ENCODE measurements around the gene EIF2B4.

GRCh38 chr2:27356056-27356381, 14.1 kb downstream of the EIF2B4 start:
- no peak for TF ChIP-seq L3MBTL2 (conservative IDR thresholded peaks at IDR 0.05)
- TF ChIP-seq SP1 (IDR thresholded peaks at IDR 0.05): no peak
- TF ChIP-seq FOXK2 (IDR thresholded peaks at IDR 0.05): no peak
- no peak for TF ChIP-seq HDGF (IDR thresholded peaks at IDR 0.05; ENCODE audit: borderline replicate concordance)
- no peak for TF ChIP-seq FOXA1 (IDR thresholded peaks at IDR 0.05)
- TF ChIP-seq ELF4 (IDR thresholded peaks at IDR 0.05): no peak
